Activated naive CD8-positive, alpha-beta T cell (primary cell): ENCODE results near the gene PALM2AKAP2.
"Not testable (repeated sequence)": the region's sequence is repeated elsewhere in the genome, so short reads cannot be mapped to it uniquely, and the experiment has no call there.

Source experiments
- H3K27ac Mint-ChIP-seq: one replicate; pipeline ENCODE4 v1.8.0; 2021; ENCODE audit warnings: mixed read lengths
- H3K27me3 Mint-ChIP-seq: one replicate; pipeline ENCODE4 v1.8.0; 2021; ENCODE audit warnings: mixed read lengths
- H3K36me3 Mint-ChIP-seq: one replicate; pipeline ENCODE4 v1.8.0; 2021; ENCODE audit warnings: mixed read lengths
- H3K4me1 Mint-ChIP-seq: one replicate; pipeline ENCODE4 v1.8.0; 2021; ENCODE audit warnings: low read depth, mixed read lengths
- H3K4me3 Mint-ChIP-seq: one replicate; pipeline ENCODE4 v1.8.0; 2021; ENCODE audit warnings: mild to moderate bottlenecking, mixed read lengths
- H3K9me3 Mint-ChIP-seq: one replicate; pipeline ENCODE4 v1.8.0; 2021; ENCODE audit warnings: low read depth, mixed read lengths

PALM2AKAP2 gene

DNA sequence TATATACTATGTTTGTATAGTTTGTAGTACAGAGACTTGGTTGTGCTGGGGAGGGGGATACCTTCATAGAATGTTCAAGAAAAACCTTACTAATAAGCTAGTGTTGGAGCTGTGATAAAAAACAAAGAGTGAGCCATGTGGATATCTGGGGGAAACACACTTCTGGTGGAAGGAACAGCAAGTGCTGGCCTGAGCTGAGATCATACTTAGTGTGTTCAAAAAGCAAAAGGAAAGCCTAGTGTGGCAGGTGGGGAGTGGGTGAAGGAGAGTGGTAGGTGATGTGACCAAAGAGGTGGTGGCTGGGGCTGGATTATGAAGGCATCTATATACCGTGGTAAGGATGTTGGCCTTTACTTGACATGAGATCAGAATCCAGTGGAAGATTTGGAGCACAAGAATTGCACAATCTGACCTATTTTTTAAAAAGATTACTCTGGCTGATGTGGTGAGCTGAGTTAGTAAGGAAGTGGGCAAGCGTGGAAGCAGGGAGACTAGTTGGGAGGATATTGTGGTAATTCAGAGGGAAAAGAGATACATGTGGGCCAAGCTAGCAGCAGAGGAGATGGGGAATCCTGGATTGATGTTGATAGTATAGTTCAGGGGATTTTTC is 26.6 kb downstream of the PALM2AKAP2 start:
- Mint-ChIP-seq H3K36me3 (no peaks in the 10 kb centered on the region), H3K27ac (no peak overlapping the region), H3K27me3 (peaks cover 2% of the 10 kb centered on the region)

DNA sequence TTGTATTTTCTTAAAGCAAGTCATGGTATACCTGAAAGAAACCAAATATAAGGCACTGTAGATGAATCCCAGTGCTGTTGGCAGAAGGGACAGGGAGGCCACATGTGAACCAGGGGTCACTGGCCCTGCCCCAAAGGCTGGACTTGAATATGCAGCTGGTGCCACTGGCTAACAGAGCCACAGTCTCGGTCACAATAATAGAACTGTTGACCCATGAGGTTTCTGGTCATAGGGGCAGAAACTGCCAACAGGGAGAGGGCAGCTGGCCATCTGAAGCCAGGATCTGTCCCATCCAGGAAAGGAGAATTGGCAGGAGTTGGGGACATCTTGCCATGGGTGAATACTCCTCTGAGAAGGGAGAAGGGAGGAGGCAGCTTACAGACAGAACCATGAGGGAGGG is 31.9 kb downstream of the PALM2AKAP2 start:
- Mint-ChIP-seq H3K4me3 (no peak overlapping the region), H3K9me3 (no peaks in the 10 kb centered on the region), H3K27me3 (peaks cover 2% of the 10 kb centered on the region), H3K27ac (no peak overlapping the region), H3K36me3 (no peaks in the 10 kb centered on the region), H3K4me1 (no peaks in the 10 kb centered on the region)

More for the DNA sequence above, 26.6 kb downstream of the PALM2AKAP2 start:
- no peaks in the 10 kb centered on the region for H3K4me1 Mint-ChIP-seq
- H3K9me3 Mint-ChIP-seq, result no peaks in the 10 kb centered on the region
- H3K4me3 Mint-ChIP-seq, result no peak overlapping the region

DNA sequence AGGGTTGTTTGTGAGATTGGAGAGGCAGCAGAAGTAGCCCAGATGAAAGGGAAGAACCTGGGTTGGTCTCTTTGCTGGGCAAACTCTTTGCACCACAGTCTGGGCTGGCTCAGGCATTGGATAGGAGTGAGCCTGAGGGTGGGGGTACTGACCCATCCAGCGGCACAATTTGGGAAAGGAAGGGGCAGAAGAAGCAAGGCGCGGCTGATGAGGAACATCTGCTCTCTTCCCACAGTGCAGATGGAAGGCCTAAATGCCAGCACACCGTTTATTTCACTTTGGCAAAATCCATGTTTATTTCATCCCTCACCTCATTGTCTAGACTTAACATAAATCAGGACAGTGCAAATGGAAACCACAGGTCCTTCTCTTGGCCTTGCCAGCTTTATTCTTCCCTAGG is 32.3 kb downstream of the PALM2AKAP2 start:
- H3K27ac Mint-ChIP-seq, result no peak overlapping the region
- H3K4me1 Mint-ChIP-seq, result no peaks in the 10 kb centered on the region
- no peaks in the 10 kb centered on the region for H3K9me3 Mint-ChIP-seq
- H3K36me3 Mint-ChIP-seq, result no peaks in the 10 kb centered on the region
- peaks cover 2% of the 10 kb centered on the region for H3K27me3 Mint-ChIP-seq
- no peak overlapping the region for H3K4me3 Mint-ChIP-seq

DNA sequence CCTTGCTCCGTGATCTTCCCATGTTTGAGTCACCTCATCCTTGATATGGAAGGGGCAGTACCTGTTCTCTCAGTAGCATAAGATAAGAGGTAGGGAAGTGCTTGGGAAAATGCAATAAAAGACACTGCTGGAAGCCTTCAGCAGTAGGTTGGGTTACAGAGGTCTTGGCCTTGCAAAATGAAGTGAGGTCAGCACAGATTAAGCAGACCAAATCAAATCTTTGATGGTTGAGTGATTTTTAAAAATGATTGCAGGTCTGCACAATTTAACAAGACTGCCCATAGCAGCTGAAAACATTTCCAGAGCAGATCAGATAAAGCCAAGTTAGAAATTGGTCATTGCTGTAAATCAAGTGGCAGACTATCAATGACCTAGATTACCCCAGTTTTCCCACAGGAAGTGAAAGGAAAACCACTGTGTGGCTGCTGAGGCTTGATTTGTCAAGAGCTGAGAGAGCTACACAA is 32.9 kb downstream of the PALM2AKAP2 start:
- no peaks in the 10 kb centered on the region for H3K4me1 Mint-ChIP-seq
- H3K27me3 Mint-ChIP-seq, result peaks cover 2% of the 10 kb centered on the region
- H3K36me3 Mint-ChIP-seq, result no peaks in the 10 kb centered on the region
- no peak overlapping the region for H3K27ac Mint-ChIP-seq
- H3K9me3 Mint-ChIP-seq, result no peaks in the 10 kb centered on the region
- no peak overlapping the region for H3K4me3 Mint-ChIP-seq

DNA sequence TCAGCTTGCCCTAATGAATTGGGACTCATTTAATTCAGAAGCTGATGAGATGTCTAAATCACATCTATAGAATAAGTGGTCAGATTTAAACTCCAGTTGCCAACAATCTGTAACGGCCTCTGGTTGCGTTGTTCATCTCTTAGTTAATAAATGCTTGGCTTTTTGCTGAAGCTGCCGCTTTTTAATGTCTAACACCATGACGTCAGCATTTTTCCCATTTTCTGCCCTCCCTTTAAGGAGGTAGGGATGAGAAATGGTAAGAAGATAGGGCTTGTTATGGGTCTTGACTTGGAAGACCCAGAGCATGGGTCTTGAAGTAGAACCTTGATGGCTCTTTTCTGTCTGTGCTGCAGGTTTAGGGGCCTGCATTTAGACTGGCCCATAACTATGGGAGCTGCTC is 33.3 kb downstream of the PALM2AKAP2 start:
- Mint-ChIP-seq H3K4me3 (no peak overlapping the region), H3K27me3 (peaks cover 4% of the 10 kb centered on the region), H3K27ac (no peak overlapping the region), H3K36me3 (no peaks in the 10 kb centered on the region), H3K9me3 (no peaks in the 10 kb centered on the region), H3K4me1 (no peaks in the 10 kb centered on the region)

DNA sequence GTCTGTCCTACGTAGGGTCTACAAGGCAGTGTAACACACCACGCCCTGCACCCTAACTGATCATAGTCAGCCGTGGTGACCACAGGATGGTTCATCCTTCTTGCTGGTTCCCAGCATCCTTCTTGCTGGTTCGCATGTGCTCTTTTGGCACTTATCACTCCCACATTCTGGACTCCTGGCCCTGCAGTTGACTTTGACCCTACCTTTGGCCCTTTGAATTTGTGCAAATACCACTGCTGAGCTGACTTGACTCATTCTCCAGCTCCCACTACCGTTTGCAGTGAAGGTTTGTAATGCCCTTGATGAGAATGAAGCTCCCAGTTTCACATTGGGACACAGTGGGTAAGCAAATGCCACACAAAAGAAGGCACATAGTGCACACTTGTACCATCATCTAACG is 33.8 kb downstream of the PALM2AKAP2 start:
- Mint-ChIP-seq H3K27ac (no peak overlapping the region), H3K4me1 (no peaks in the 10 kb centered on the region), H3K9me3 (no peaks in the 10 kb centered on the region), H3K36me3 (no peaks in the 10 kb centered on the region), H3K27me3 (peaks cover 4% of the 10 kb centered on the region), H3K4me3 (no peak overlapping the region)

DNA sequence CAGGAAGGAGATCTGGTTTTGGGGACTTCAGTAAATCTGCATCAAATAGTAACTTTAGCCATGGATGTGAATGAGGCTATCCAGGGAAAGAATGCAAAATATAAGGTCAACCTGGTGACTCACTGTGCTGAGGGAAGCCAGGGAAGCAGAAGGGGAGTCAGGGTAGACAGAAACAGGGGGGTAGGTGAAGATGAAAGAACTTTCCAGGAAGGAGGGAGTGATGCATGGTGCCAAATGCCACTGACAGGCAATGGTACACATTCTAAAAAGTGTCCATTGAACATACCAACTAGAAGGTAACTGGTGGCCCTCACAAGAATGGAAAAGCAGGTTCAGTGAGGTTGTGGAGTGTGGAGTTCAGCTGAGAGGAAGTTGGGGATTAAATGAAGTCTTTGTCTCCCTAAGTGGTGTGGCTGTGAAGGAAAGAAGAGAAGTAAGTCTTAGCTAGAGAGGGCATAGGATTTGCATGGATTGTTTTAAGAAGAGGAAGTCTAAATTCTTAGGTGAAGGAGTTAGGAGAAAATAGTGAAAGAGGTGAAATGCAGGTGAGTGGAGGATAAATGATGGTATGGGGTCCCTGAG is 35.5 kb downstream of the PALM2AKAP2 start:
- Mint-ChIP-seq H3K4me3 (no peak overlapping the region), H3K27me3 (peaks cover 7% of the 10 kb centered on the region), H3K27ac (no peak overlapping the region), H3K9me3 (no peaks in the 10 kb centered on the region), H3K4me1 (no peaks in the 10 kb centered on the region), H3K36me3 (no peaks in the 10 kb centered on the region)

DNA sequence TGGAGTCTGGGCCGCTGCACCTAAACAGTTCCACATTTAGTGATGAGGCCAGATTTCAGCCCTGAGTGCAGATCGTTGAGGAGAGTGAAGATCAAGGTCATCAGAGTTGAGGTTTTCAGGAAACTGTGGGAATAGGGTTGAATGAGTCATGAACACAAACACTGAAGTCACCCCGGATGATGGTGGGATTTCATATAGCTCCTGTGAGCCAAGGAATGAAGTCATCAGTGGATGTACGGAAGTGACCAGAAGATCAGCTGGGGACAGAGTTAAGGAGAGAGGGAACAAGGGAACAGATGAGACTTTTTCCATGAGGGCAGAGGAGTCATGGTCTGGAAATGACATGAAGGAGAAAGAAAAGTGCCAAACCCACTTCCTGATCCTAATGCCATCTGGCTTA is 36.5 kb downstream of the PALM2AKAP2 start:
- Mint-ChIP-seq H3K4me3 (no peak overlapping the region), H3K9me3 (no peaks in the 10 kb centered on the region), H3K4me1 (no peaks in the 10 kb centered on the region), H3K27ac (no peak overlapping the region), H3K27me3 (peaks cover 6% of the 10 kb centered on the region), H3K36me3 (no peaks in the 10 kb centered on the region)

DNA sequence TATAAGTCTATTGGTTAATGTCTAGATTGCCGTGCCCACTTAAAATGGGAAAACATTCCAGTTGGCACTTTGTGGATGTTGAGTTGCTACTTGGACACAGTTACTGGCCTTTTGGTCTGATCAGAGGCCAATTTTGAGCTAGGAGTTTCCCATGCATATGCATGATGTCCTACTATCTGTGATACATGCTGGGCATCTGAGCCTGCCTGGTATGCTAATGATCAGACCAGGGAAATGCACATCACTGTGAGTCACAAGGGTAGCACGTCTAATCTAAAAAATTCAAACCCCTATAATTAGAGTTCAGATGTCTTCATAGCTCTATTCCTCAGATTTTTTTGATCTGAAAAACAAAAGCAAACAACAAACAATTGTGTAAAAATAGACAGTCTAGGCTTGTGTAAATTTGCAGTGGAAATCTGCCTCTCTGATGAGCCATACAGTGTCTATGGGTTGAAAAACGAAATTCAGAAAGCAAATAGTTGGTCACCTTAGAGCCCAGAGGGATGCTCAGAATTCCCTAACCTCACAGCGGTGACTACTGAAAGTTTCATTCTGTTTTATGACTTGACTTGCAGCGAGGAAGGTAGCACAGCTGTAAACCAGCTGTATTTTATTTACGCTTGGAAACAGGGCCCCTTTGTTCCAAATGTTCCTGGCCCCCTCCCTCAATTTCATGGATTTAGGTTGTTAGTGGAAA is 37.3 kb downstream of the PALM2AKAP2 start:
- Mint-ChIP-seq H3K36me3 (no peaks in the 10 kb centered on the region), H3K27me3 (peaks cover 6% of the 10 kb centered on the region), H3K4me1 (no peaks in the 10 kb centered on the region), H3K4me3 (no peak overlapping the region), H3K27ac (no peak overlapping the region), H3K9me3 (no peaks in the 10 kb centered on the region)

DNA sequence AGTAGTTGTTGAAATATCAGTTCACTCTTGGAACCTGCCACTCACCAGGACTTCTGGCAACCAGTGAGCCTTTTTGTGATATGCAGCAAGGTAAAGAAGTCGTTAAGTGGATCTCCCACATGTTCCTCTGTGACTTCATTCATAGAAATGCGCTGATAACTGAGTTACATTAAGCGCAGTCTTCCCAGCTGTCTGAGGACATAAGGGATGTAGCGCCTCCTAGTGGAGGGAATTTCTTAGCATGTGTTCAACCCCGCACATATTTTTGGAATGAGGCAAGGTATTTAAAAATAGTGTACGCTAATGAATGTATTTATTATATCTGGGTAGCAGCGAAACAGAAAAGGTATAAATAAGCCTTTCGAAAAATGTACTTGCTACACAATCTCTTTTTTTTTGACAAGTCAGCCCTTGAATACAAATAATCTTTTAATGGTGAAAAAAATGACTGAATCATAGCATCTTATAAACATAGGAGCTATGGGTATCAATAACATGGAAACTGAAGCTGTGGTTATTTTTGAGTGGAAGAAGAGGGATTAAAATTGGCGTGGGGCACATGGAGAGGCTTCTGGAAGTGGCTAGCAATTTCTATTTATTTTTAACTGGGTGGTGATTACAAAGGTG is 38.0 kb downstream of the PALM2AKAP2 start:
- H3K27ac Mint-ChIP-seq, result no peak overlapping the region
- H3K4me3 Mint-ChIP-seq, result no peak overlapping the region
- no peaks in the 10 kb centered on the region for H3K4me1 Mint-ChIP-seq
- H3K36me3 Mint-ChIP-seq, result no peaks in the 10 kb centered on the region
- peaks cover 6% of the 10 kb centered on the region for H3K27me3 Mint-ChIP-seq
- H3K9me3 Mint-ChIP-seq, result no peaks in the 10 kb centered on the region

DNA sequence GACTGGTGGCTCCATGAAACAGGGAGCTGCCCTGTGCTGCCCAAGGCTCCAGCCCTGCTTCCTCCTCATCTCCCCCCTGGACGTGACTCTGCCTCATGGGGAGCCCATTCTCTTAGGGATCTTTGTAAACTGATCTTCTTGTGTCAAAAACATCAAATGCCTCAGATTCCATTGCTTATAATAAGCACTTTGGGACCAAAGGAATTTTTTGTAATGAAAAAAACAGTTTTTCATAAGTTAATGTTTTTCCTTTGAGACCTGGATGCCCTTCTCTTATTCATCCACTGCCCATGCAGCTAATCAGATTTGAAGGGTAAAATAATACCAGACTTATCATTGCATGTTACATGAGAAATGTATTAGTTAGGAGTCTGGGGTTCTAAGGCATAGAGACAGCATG is 41.7 kb downstream of the PALM2AKAP2 start:
- H3K36me3 Mint-ChIP-seq, result no peaks in the 10 kb centered on the region

DNA sequence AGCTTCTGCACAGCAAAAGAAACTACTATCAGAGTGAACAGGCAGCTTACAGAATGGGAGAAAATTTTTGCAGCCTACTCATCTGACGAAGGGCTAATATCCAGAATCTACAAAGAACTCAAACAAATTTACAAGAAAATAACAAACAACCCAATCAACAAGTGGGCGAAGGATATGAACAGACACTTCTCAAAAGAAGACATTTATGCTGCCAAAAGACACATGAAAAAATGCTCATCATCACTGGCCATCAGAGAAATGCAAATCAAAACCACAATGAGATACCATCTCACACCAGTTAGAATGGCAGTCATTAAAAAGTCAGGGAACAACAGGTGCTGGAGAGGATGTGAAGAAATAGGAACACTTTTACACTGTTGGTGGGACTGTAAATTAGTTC is 45.4 kb downstream of the PALM2AKAP2 start:
- H3K4me1 Mint-ChIP-seq, H3K27me3 Mint-ChIP-seq, H3K36me3 Mint-ChIP-seq, H3K9me3 Mint-ChIP-seq, H3K4me3 Mint-ChIP-seq, H3K27ac Mint-ChIP-seq: not testable (repeated sequence)

More for the DNA sequence above, 41.7 kb downstream of the PALM2AKAP2 start:
- Mint-ChIP-seq H3K4me1 (no peaks in the 10 kb centered on the region), H3K9me3 (no peaks in the 10 kb centered on the region), H3K4me3 (no peak overlapping the region), H3K27ac (no peak overlapping the region), H3K27me3 (peaks cover 10% of the 10 kb centered on the region)

DNA sequence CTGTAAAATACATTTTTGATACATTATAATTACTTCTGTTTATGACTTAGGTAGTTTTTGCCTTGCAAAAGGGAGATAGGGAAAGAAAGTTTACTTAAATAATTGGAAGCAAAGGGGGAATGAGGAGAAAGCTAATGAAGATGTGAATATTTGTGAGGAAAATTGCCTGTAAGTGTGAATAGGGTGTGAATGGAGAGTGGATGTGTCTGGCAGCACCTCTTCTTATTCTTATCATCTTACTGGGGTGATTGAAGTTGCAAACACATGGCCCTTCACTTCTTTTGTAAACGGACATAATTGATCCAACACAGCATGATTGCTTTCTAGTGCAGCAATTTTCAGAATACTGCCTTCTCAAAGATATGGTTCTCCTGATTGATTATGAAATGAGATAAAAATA is 46.6 kb downstream of the PALM2AKAP2 start:
- Mint-ChIP-seq H3K27me3 (peaks cover 4% of the 10 kb centered on the region), H3K36me3 (no peaks in the 10 kb centered on the region), H3K4me1 (no peaks in the 10 kb centered on the region), H3K27ac (no peak overlapping the region), H3K9me3 (no peaks in the 10 kb centered on the region), H3K4me3 (no peak overlapping the region)

DNA sequence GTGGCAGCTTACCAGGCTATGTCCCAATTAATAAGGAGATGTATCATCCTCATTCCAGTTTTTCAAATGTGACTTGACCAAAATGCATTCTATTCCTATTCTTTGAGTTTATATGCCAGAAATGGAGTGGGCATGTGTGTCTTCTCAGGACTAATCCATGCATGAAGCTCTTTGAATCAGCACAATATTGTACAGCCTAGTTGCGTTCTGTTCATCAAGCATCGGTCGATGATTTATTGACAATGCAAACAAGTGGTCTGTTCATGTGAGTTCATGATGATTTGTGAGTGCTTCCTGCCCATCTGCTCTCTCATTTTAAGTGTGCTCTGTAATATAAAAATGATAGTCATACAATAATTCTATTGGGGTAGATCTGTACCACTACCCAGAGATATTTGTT is 48.3 kb downstream of the PALM2AKAP2 start:
- Mint-ChIP-seq H3K27ac (no peak overlapping the region), H3K4me3 (no peak overlapping the region), H3K9me3 (no peaks in the 10 kb centered on the region), H3K27me3 (peaks cover 4% of the 10 kb centered on the region), H3K4me1 (no peaks in the 10 kb centered on the region), H3K36me3 (no peaks in the 10 kb centered on the region)
